GM12865 (cell line): ENCODE data around the gene BCKDHB.

Experiments
- DNase-seq: peaks from one replicate; pipeline ENCODE4 v3.0.0; 2010; ENCODE audit warnings: low read depth
- H3K4me3 ChIP-seq: 2 replicates; pipeline ENCODE4 v1.5.1; 2011; ENCODE audit warnings: mild to moderate bottlenecking, low read depth, low read length, control low read depth
- CTCF ChIP-seq: IDR thresholded peaks from 2 replicates; pipeline ENCODE4 v1.5.1; 2011; ENCODE audit warnings: low read length, control low read depth, low read depth, inconsistent platforms; ENCODE audit not compliant: insufficient read depth; ENCODE audit errors: missing control alignments

The BCKDHB gene

DNA sequence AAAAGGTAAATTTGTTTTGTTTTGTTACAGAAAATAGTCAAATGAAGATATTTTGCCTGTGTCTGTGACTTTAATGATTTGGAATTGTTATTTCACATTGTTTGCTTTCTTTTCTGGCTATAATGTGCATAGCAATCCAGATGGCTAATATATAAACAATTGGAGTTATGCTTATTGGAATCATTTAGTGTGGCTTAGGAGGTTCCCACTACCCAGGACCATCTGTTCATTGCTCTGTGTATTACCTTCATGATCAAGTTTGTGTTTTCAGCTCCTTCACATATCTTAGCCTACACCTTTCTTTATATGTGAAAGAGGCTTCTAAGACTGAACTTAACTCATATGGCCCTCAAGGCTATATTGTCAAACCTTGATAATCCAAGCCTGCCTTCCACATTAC, 232.9 kb downstream of the BCKDHB start:
- DNase-seq: no peak
- TF ChIP-seq CTCF: no peak
- H3K4me3 ChIP-seq: no peak overlapping the region

- TF ChIP-seq CTCF: no peak
- no peak overlapping the region for H3K4me3 ChIP-seq
- DNase-seq: no peak
These were observed 233.8 kb downstream of the BCKDHB start for GRCh38 chr6:80340280-80340679.

DNA sequence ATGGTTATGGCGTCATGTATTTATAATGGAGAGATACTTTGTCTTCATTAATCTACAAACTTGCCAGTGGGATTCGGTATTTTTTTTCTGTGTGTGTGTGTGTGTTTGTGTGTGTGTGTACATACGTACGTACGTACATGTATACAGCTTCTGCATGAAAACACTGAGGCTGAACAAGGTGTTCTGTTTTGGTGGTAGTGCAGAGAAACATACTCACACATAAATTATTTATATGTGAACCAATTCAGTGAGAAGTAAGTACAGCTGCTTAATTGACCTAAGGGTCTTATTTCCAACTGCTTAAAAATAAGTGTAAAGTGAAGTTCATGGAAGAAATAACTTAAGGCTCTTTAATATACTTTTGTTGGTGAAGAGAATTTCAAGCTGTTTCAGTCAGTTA, 234.2 kb downstream of the BCKDHB start:
- H3K4me3 ChIP-seq: no peak overlapping the region
- no peak for TF ChIP-seq CTCF

GRCh38 chr6:80341330-80341729, 234.9 kb downstream of the BCKDHB start:
- H3K4me3 ChIP-seq: no peak overlapping the region
- DNase-seq: no peak
- TF ChIP-seq CTCF: no peak

More for the DNA sequence above, 234.2 kb downstream of the BCKDHB start:
- no peak for DNase-seq

GRCh38 chr6:80343511-80343910, 237.0 kb downstream of the BCKDHB start:
- no peak for TF ChIP-seq CTCF

GRCh38 chr6:80347101-80347500, 240.6 kb downstream of the BCKDHB start:
- DNase-seq: no peak

More at GRCh38 chr6:80343511-80343910, 237.0 kb downstream of the BCKDHB start:
- H3K4me3 ChIP-seq: no peak overlapping the region
- no peak for DNase-seq

GRCh38 chr6:80348263-80348662, 241.8 kb downstream of the BCKDHB start:
- H3K4me3 ChIP-seq: no peak overlapping the region

More at GRCh38 chr6:80347101-80347500, 240.6 kb downstream of the BCKDHB start:
- no peak for TF ChIP-seq CTCF
- H3K4me3 ChIP-seq: no peak overlapping the region

More at GRCh38 chr6:80348263-80348662, 241.8 kb downstream of the BCKDHB start:
- no peak for DNase-seq
- no peak for TF ChIP-seq CTCF
